Measurements from ENCODE around the gene PAK5.
"Not testable (repeated sequence)": the region's sequence is repeated elsewhere in the genome, so short reads cannot be mapped to it uniquely, and the experiment has no call there.

PAK5 gene

GRCh38 chr20:9685011-9685410 is 153.9 kb downstream of the PAK5 start:
- DNase-seq (ENCODE audit: low spot score) = no peak

GRCh38 chr20:9677100-9677623 is 161.7 kb downstream of the PAK5 start:
- DNase-seq (ENCODE audit: low spot score) = no peak

- no peak for DNase-seq (ENCODE audit: low spot score)
These were observed 165.9 kb downstream of the PAK5 start for GRCh38 chr20:9672981-9673380.

GRCh38 chr20:9672027-9672426 is 166.8 kb downstream of the PAK5 start:
- DNase-seq (ENCODE audit: low spot score) = no peak

GRCh38 chr20:9668381-9668780 is 170.5 kb downstream of the PAK5 start:
- no peak for DNase-seq (ENCODE audit: low spot score)

- DNase-seq (ENCODE audit: low spot score) = no peak
These were observed 175.5 kb downstream of the PAK5 start for GRCh38 chr20:9663423-9663822.

GRCh38 chr20:9660236-9660868 is 178.5 kb downstream of the PAK5 start:
- DNase-seq (ENCODE audit: low spot score) = peak; percentile 60

- DNase-seq (ENCODE audit: low spot score) = no peak
These were observed 191.1 kb downstream of the PAK5 start for GRCh38 chr20:9647741-9648140.

GRCh38 chr20:9646375-9646774 is 192.5 kb downstream of the PAK5 start:
- no peak for DNase-seq (ENCODE audit: low spot score)

- no peak for DNase-seq (ENCODE audit: low spot score)
These were observed 196.0 kb downstream of the PAK5 start for GRCh38 chr20:9642882-9643281.

- DNase-seq (ENCODE audit: low spot score) = not testable (repeated sequence)
These were observed 197.3 kb downstream of the PAK5 start for GRCh38 chr20:9641499-9642000.

- no peak for DNase-seq (ENCODE audit: low spot score)
These were observed 201.0 kb downstream of the PAK5 start for GRCh38 chr20:9637889-9638288.

GRCh38 chr20:9635750-9636149 is 203.1 kb downstream of the PAK5 start:
- DNase-seq (ENCODE audit: low spot score) = no peak

GRCh38 chr20:9634327-9634726 is 204.5 kb downstream of the PAK5 start:
- DNase-seq (ENCODE audit: low spot score) = no peak

- no peak for DNase-seq (ENCODE audit: low spot score)
These were observed 205.9 kb downstream of the PAK5 start for GRCh38 chr20:9632991-9633390.

GRCh38 chr20:9632265-9632664 is 206.6 kb downstream of the PAK5 start:
- no peak for DNase-seq (ENCODE audit: low spot score)

- no peak for DNase-seq (ENCODE audit: low spot score)
These were observed 208.3 kb downstream of the PAK5 start for GRCh38 chr20:9630554-9630953.

- DNase-seq (ENCODE audit: low spot score) = no peak
These were observed 209.0 kb downstream of the PAK5 start for GRCh38 chr20:9629831-9630230.

GRCh38 chr20:9628589-9628988 is 210.3 kb downstream of the PAK5 start:
- DNase-seq (ENCODE audit: low spot score) = no peak

- no peak for DNase-seq (ENCODE audit: low spot score)
These were observed 210.7 kb downstream of the PAK5 start for GRCh38 chr20:9628141-9628540.

- no peak for DNase-seq (ENCODE audit: low spot score)
These were observed 211.7 kb downstream of the PAK5 start for GRCh38 chr20:9627219-9627618.

- no peak for DNase-seq (ENCODE audit: low spot score)
These were observed 212.5 kb downstream of the PAK5 start for GRCh38 chr20:9626357-9626756.

- peak; percentile 37 for DNase-seq (ENCODE audit: low spot score)
These were observed 220.9 kb downstream of the PAK5 start for GRCh38 chr20:9617940-9618339.

GRCh38 chr20:9616833-9617461 is 221.9 kb downstream of the PAK5 start:
- peak; percentile 56 for DNase-seq (ENCODE audit: low spot score)

Measured in iPS-NIHi11 (cell line).